DOHH2 (cell line): Measurements from ENCODE around the gene WDR45.

Experiments
- H3F3A ChIP-seq: fragments of 200-600 bp; sonication (generic), shearing (Covaris generic); 2 replicates; pipeline ENCODE4 v1.6.0; 2016; ENCODE audit warnings: antibody characterized with exemption, mild to moderate bottlenecking; ENCODE audit not compliant: control insufficient read depth, insufficient read depth
- H3K27ac ChIP-seq: fragments of 200-600 bp; sonication (generic); 2 replicates; pipeline ENCODE4 v1.5.1; 2014; ENCODE audit warnings: low read depth, mild to moderate bottlenecking, low read length, moderate library complexity
- H3K27me3 ChIP-seq: fragments of 200-600 bp; sonication (generic); 2 replicates; pipeline ENCODE4 v1.6.1; 2014; ENCODE audit warnings: mild to moderate bottlenecking, low read length, mixed read lengths; ENCODE audit not compliant: control insufficient read depth
- H3K36me3 ChIP-seq: fragments of 200-600 bp; sonication (generic); 2 replicates; pipeline ENCODE4 v1.6.1; 2014; ENCODE audit warnings: mild to moderate bottlenecking, low read length, moderate library complexity, mixed read lengths; ENCODE audit not compliant: control insufficient read depth
- H3K4me1 ChIP-seq: fragments of 200-600 bp; sonication (generic); 2 replicates; pipeline ENCODE4 v1.6.1; 2014; ENCODE audit warnings: mild to moderate bottlenecking, low read length, mixed read lengths; ENCODE audit not compliant: control insufficient read depth
- H3K4me2 ChIP-seq: fragments of 200-600 bp; sonication (generic); 2 replicates; pipeline ENCODE4 v1.6.0; 2014; ENCODE audit warnings: mild to moderate bottlenecking, low read length, moderate library complexity
- H3K4me3 ChIP-seq: fragments of 200-600 bp; sonication (generic); 2 replicates; pipeline ENCODE4 v1.5.1; 2014; ENCODE audit warnings: mild to moderate bottlenecking, low read length, mixed read lengths
- H3K79me2 ChIP-seq: fragments of 200-600 bp; sonication (generic); 2 replicates; pipeline ENCODE4 v1.6.1; 2014; ENCODE audit warnings: mild to moderate bottlenecking, low read length, mixed read lengths; ENCODE audit not compliant: control insufficient read depth
- H3K9me2 ChIP-seq: fragments of 200-600 bp; sonication (generic); replicated peaks from 2 replicates; pipeline ENCODE4 v1.6.1; 2014; ENCODE audit warnings: mild to moderate bottlenecking, low read length, mixed read lengths; ENCODE audit not compliant: control insufficient read depth
- H3K9me3 ChIP-seq: fragments of 200-600 bp; sonication (generic); 2 replicates; pipeline ENCODE4 v1.6.1; 2014; ENCODE audit warnings: antibody characterized with exemption, low read length, mixed read lengths; ENCODE audit not compliant: control insufficient read depth, insufficient read depth
- H4K20me1 ChIP-seq: fragments of 200-600 bp; sonication (generic); 2 replicates; pipeline ENCODE4 v1.6.0; 2014; ENCODE audit warnings: low read depth, mild to moderate bottlenecking, antibody characterized with exemption, low read length, moderate library complexity; ENCODE audit not compliant: control insufficient read depth, insufficient read depth
- CTCF ChIP-seq: fragments of 200-600 bp; sonication (generic); IDR thresholded peaks from one replicate; pipeline ENCODE4 v1.5.1; 2014; ENCODE audit warnings: antibody characterized with exemption, mild to moderate bottlenecking, low read depth, low read length; ENCODE audit not compliant: poor library complexity, severe bottlenecking
- EZH2phosphoT487 ChIP-seq: fragments of 200-600 bp; sonication (generic); IDR thresholded peaks from 2 replicates; pipeline ENCODE4 v1.6.1; 2017; ENCODE audit warnings: borderline replicate concordance, mild to moderate bottlenecking, antibody characterized with exemption, low read length, moderate library complexity, mixed read lengths

WDR45 gene

GRCh38 chrX:49071877-49072711 is 7.6 kb downstream of the WDR45 start:
- H3K4me2 ChIP-seq, result no peak overlapping the region
- no peak overlapping the region for H3K4me3 ChIP-seq
- no peaks in the 10 kb centered on the region for H4K20me1 ChIP-seq
- H3K79me2 ChIP-seq, result peaks cover 13% of the 10 kb centered on the region
- peaks cover 3% of the 10 kb centered on the region; the same call in 1 of the 2 replicates for H3K36me3 ChIP-seq
- no peaks in the 10 kb centered on the region for H3K27me3 ChIP-seq
- no peak overlapping the region for H3K27ac ChIP-seq
- peaks cover 11% of the 10 kb centered on the region for H3K4me1 ChIP-seq
- no peaks in the 10 kb centered on the region for H3F3A ChIP-seq
- TF ChIP-seq EZH2phosphoT487, result no peak
- no peak for TF ChIP-seq CTCF
- H3K9me2 ChIP-seq, result no peaks in the 10 kb centered on the region
- no peaks in the 10 kb centered on the region for H3K9me3 ChIP-seq

GRCh38 chrX:49070988-49071387 is 8.7 kb downstream of the WDR45 start:
- H3K36me3 ChIP-seq, result peaks cover 3% of the 10 kb centered on the region; the same call in 1 of the 2 replicates
- H3K27me3 ChIP-seq, result no peaks in the 10 kb centered on the region
- H3K4me3 ChIP-seq, result no peak overlapping the region
- no peak for TF ChIP-seq EZH2phosphoT487
- H3K9me2 ChIP-seq, result no peaks in the 10 kb centered on the region
- no peak overlapping the region for H3K4me2 ChIP-seq
- H3K79me2 ChIP-seq, result peaks cover 13% of the 10 kb centered on the region
- H3K27ac ChIP-seq, result no peak overlapping the region
- H4K20me1 ChIP-seq, result no peaks in the 10 kb centered on the region
- no peaks in the 10 kb centered on the region for H3K9me3 ChIP-seq
- peaks cover 11% of the 10 kb centered on the region for H3K4me1 ChIP-seq
- H3F3A ChIP-seq, result no peaks in the 10 kb centered on the region

DNA sequence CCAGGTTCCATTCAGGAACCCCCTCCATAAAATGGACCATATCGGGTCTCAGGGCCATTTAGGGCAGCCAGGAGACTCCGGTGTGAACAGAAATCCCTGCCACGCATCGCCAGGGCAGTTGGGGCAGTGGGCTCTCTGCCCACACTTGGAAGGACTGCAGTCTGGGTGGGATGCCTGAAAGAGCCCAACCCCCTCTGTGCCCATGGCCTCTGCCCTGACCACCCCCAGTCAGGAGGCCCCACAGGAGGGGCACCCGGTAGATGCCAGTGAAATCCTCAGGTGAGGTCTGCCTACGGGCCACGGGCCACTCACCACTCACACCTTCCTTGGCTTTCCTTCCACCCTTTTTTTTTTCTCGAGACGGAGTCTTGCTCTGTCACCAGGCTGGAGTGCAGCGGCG is 10.6 kb downstream of the WDR45 start:
- Histone ChIP-seq H3K4me3 (no peak overlapping the region), H3K9me2 (no peaks in the 10 kb centered on the region), H3K27me3 (no peaks in the 10 kb centered on the region), H3K4me1 (peaks cover 7% of the 10 kb centered on the region), H3K9me3 (no peaks in the 10 kb centered on the region), H3F3A (no peaks in the 10 kb centered on the region), H3K27ac (no peak overlapping the region), H4K20me1 (no peaks in the 10 kb centered on the region), H3K79me2 (peaks cover 13% of the 10 kb centered on the region), H3K36me3 (no peaks in the 10 kb centered on the region), H3K4me2 (no peak overlapping the region)
- TF ChIP-seq CTCF (no peak), EZH2phosphoT487 (no peak)
